ENCODE measurements around the gene RBSN.

DNA sequence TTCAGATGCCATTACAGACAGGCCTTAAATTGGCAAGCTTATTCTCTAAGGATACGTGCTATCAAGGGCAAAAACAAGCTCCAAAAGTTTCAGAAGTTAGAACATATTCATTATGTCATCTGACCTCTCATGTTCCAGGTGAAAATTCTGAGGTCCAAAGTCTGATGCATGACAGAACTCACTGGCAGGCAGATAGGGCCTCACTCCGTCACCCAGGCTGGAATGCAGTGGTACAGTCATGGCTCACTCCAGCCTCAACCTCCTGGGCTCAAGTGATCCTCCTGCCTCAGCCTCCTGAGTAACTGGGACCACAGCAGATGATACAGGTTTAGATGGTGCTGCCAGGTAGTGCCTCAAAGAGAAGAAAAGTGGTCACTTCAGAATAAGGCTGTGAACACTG is 49.4 kb downstream of the RBSN start:
- TF ChIP-seq, protein P1, sequence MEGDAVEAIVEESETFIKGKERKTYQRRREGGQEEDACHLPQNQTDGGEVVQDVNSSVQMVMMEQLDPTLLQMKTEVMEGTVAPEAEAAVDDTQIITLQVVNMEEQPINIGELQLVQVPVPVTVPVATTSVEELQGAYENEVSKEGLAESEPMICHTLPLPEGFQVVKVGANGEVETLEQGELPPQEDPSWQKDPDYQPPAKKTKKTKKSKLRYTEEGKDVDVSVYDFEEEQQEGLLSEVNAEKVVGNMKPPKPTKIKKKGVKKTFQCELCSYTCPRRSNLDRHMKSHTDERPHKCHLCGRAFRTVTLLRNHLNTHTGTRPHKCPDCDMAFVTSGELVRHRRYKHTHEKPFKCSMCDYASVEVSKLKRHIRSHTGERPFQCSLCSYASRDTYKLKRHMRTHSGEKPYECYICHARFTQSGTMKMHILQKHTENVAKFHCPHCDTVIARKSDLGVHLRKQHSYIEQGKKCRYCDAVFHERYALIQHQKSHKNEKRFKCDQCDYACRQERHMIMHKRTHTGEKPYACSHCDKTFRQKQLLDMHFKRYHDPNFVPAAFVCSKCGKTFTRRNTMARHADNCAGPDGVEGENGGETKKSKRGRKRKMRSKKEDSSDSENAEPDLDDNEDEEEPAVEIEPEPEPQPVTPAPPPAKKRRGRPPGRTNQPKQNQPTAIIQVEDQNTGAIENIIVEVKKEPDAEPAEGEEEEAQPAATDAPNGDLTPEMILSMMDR (conservative IDR thresholded peaks at IDR 0.05 in 1 of 2, IDR thresholded peaks at IDR 0.05 in 1 of 2; ENCODE audit: low read depth in 1 of 2, low read length in 2 of 2), result no peak
- no peak for TF ChIP-seq EZH2 (IDR thresholded peaks at IDR 0.05; ENCODE audit: low read length, missing control alignments)
